Body of pancreas (tissue), 4 donors: Measurements from ENCODE around the gene CGNL1. TPM values are rescaled to one million over a fixed set of nuclear protein-coding genes. Genes with fewer than 3 reads are reported as not detected.

Experiments used
- ATAC-seq: fragments of 150-250 bp; one replicate; pipeline ENCODE4 v1.9.1; 2016
- DNase-seq, 4 donors: peaks; one replicate each; pipeline ENCODE4 v3.0.0-alpha.2; 2019
- H3K27ac ChIP-seq, 4 donors: fragments of 200-600 bp; sonication (generic); 1 replicate in 3 of 4; 2 replicates in 1 of 4; pipeline versions ENCODE4 v1.5.1 to v1.6.1; 2016 to 2019; ENCODE audit warnings: mild to moderate bottlenecking in 1 of 4, mixed read lengths in 1 of 4, moderate library complexity in 1 of 4
- H3K27me3 ChIP-seq, 2 donors: fragments of 200-600 bp; sonication (generic); one replicate each; pipeline ENCODE4 v1.6.0; 2016; ENCODE audit warnings: mild to moderate bottlenecking in 1 of 2
- H3K36me3 ChIP-seq, 2 donors: fragments of 200-600 bp; sonication (generic); replicated peaks in 1 of 2; 2 replicates each; pipeline ENCODE4 v1.5.1; 2016; ENCODE audit warnings: low read depth in 2 of 2; ENCODE audit not compliant: insufficient read depth in 1 of 2
- H3K4me1 ChIP-seq: fragments of 200-600 bp; sonication (generic); one replicate; pipeline ENCODE4 v1.6.0; 2016
- H3K4me3 ChIP-seq, 2 donors: fragments of 200-600 bp; sonication (generic); 1 replicate in 1 of 2; 2 replicates in 1 of 2; pipeline ENCODE4 v1.5.1; 2016 to 2019
- H3K9me3 ChIP-seq, 3 donors: fragments of 200-600 bp; sonication (generic); 1 replicate in 2 of 3; 2 replicates in 1 of 3; pipeline ENCODE4 v1.5.1; 2016
- CTCF ChIP-seq, 7 experiments: fragments of 450-650 bp in 4 of 7; fragments of 200-600 bp in 3 of 7; sonication (generic) in 3 of 7; IDR thresholded peaks; one replicate each; pipeline ENCODE4 v1.5.1; 2016 to 2019; ENCODE audit warnings: antibody characterized with exemption in 7 of 7
- POLR2A ChIP-seq, 3 donors: fragments of 450-650 bp; IDR thresholded peaks; one replicate each; pipeline ENCODE4 v1.6.1; 2016; ENCODE audit warnings: antibody characterized with exemption in 3 of 3, mild to moderate bottlenecking in 2 of 3
- WGBS, 2 donors: methylation state at CpG; one replicate each; pipeline ENCODE4 v1.1.5; 2017; 5-methylcytosine and 5-hydroxymethylcytosine counted together
- intact Hi-C: fragments of 100-400 bp; cut with DNase I; formaldehyde crosslinking; loops from one replicate; pipeline ENCODE4 v1.15.1; 2023
- total RNA-seq, 2 donors: library from RNA; depleted of rRNA; stranded (reverse); fragments of >200 nt; gene quantifications; one replicate each; pipeline ENCODE4 v1.1.0, GENCODE V29; 2016

The CGNL1 gene
- total RNA-seq, 2 donors from 2014 or later = 24.7 to 30.6 TPM

- intact Hi-C loops = no loop called here
- no peaks in the 10 kb centered on the region for H3K27me3 ChIP-seq
- 13 to 22% methylated on average over 1 of the region's 1 CpG for WGBS, 2 donors
- no peak for TF ChIP-seq POLR2A (IDR thresholded peaks at IDR 0.05)
- no peak for TF ChIP-seq CTCF (IDR thresholded peaks at IDR 0.05)
- H3K27ac ChIP-seq = peak overlapping the region; percentile 81 to 96 (median 94)
- no peaks in the 10 kb centered on the region for H3K9me3 ChIP-seq
- H3K36me3 ChIP-seq = no peaks in the 10 kb centered on the region
- H3K4me3 ChIP-seq = no peak overlapping the region
- DNase-seq (peak; percentile 32 to 67 (median 58)), ATAC-seq (peak; percentile 11)
- H3K4me1 ChIP-seq = peaks cover 100% of the 10 kb centered on the region
Observed at GRCh38 chr15:57504599-57504940, 128.3 kb downstream of the CGNL1 start.

- H3K4me3 ChIP-seq = no peak overlapping the region
- intact Hi-C loops = no loop called here
- peak; percentile 59 to 80 (median 74) for DNase-seq
- ATAC-seq = peak; percentile 45
- TF ChIP-seq CTCF (IDR thresholded peaks at IDR 0.05) (no peak), POLR2A (IDR thresholded peaks at IDR 0.05) (peak in 1 of 3 donors; percentile 15)
- no peaks in the 10 kb centered on the region for H3K36me3 ChIP-seq
- no peaks in the 10 kb centered on the region for H3K9me3 ChIP-seq
- 55 to 63% methylated on average over 10 of the region's 10 CpGs for WGBS, 2 donors
- H3K27ac ChIP-seq = peak overlapping the region; percentile 81 to 96 (median 94)
- peaks cover 100% of the 10 kb centered on the region for H3K4me1 ChIP-seq
- H3K27me3 ChIP-seq = no peaks in the 10 kb centered on the region
Observed at GRCh38 chr15:57505056-57505715, 128.9 kb downstream of the CGNL1 start.

GRCh38 chr15:57505949-57506391 lies 129.7 kb downstream of the CGNL1 start:
- no peaks in the 10 kb centered on the region for H3K36me3 ChIP-seq
- peaks cover 100% of the 10 kb centered on the region for H3K4me1 ChIP-seq
- ATAC-seq (peak; percentile 90), DNase-seq (peak; percentile 90 to 96 (median 93))
- 13 to 27% methylated on average over 9 of the region's 9 CpGs for WGBS, 2 donors
- no peaks in the 10 kb centered on the region for H3K9me3 ChIP-seq
- peak in 2 of 3 donors; percentile 46 to 68 for TF ChIP-seq POLR2A (IDR thresholded peaks at IDR 0.05)
- TF ChIP-seq CTCF (IDR thresholded peaks at IDR 0.05) = peak in 1 of 7 experiments; percentile 4
- H3K27me3 ChIP-seq = no peaks in the 10 kb centered on the region
- intact Hi-C loops = no loop called here
- H3K4me3 ChIP-seq = no peak overlapping the region
- peak overlapping the region; percentile 91 to 96 (median 94) for H3K27ac ChIP-seq

- ATAC-seq = no peak
- 38 to 62% methylated on average over 2 of the region's 2 CpGs for WGBS, 2 donors
- no peaks in the 10 kb centered on the region for H3K9me3 ChIP-seq
- peak overlapping the region; percentile 91 to 96 (median 94) for H3K27ac ChIP-seq
- H3K4me3 ChIP-seq = no peak overlapping the region
- intact Hi-C loops = no loop called here
- peak in 3 of 4 donors; percentile 16 to 47 (median 44) for DNase-seq
- TF ChIP-seq POLR2A (IDR thresholded peaks at IDR 0.05) (no peak), CTCF (IDR thresholded peaks at IDR 0.05) (peak in 3 of 7 experiments; percentile 10 to 27 (median 21))
- peaks cover 100% of the 10 kb centered on the region for H3K4me1 ChIP-seq
- no peaks in the 10 kb centered on the region for H3K27me3 ChIP-seq
- H3K36me3 ChIP-seq = no peaks in the 10 kb centered on the region
Observed at GRCh38 chr15:57506422-57506821, 130.1 kb downstream of the CGNL1 start.

GRCh38 chr15:57507111-57507510 lies 130.8 kb downstream of the CGNL1 start:
- intact Hi-C loops = no loop called here
- DNase-seq (no peak), ATAC-seq (no peak)
- 86 to 95% methylated on average over 2 of the region's 2 CpGs for WGBS, 2 donors
- no peak for TF ChIP-seq POLR2A (IDR thresholded peaks at IDR 0.05)
- no peak for TF ChIP-seq CTCF (IDR thresholded peaks at IDR 0.05)
- Histone ChIP-seq H3K9me3 (no peaks in the 10 kb centered on the region), H3K4me3 (no peak overlapping the region), H3K36me3 (no peaks in the 10 kb centered on the region), H3K4me1 (peaks cover 100% of the 10 kb centered on the region), H3K27me3 (no peaks in the 10 kb centered on the region), H3K27ac (peak overlapping the region; percentile 91 to 96 (median 94))
